HG03135 (cell line): ENCODE data around the gene PTPRN2.
"Not testable (repeated sequence)": the region's sequence is repeated elsewhere in the genome, so short reads cannot be mapped to it uniquely, and the experiment has no call there.

Experiments
- ATAC-seq: cut with Tn5 transposase; IDR thresholded peaks from one replicate; pipeline ENCODE4 v1.9.1; 2021; ENCODE audit warnings: mild to moderate bottlenecking, moderate library complexity; ENCODE audit not compliant: unreplicated experiment

Gene PTPRN2

DNA sequence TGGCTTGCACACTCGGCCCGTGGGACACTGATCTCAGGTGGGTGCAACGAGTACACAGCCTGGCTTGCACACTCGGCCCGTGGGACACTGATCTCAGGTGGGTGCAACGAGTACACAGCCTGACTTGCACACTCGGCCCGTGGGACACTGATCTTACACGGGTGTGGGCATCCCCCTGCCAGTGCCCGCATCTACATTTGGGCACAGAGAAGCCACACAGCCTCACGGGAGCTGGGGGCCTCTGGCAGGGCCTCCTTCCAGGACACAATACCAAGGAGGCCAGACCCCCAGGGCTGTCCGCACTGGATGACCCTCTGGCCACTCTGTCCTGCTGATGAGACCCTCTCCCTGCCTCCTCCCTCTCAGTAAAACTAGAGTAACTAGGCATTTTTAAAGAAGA, 920.4 kb downstream of the PTPRN2 start:
- no peak for ATAC-seq

DNA sequence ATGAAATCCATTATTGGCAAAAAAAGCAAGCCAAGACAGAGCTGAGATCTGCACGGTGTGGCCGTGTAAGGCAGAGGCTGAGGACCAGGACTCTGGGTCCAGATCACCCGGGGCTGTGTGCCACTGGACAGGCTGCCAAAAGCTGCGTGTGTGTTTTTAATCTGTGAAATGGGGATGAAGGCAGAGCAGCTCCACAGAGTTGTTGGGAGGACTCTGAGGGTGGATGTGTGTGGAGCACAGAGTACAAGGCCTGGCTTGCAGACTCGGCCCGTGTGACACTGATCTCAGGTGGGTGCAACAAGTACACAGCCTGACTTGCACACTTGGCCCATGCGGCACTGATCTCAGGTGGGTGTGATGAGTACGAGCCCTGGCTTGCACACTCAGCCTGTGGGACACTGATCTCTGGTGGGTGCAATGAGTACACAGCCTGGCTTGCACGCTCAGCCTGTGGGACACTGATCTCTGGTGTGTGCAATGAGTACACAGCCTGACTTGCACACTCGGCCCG, 921.0 kb downstream of the PTPRN2 start:
- no peak for ATAC-seq

DNA sequence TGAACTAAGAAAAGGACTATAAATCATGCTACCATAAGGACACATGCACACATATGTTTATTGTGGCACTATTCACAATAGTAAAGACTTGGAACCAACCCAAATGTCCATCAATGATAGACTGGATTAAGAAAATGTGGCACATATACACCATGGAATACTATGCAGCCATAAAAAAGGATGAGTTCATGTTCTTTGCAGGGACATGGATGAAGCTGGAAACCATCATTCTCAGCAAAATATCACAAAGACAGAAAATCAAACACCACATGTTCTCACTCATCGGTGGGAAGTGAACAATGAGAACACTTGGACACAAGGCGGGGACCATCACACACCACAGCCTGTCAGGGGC, 922.0 kb downstream of the PTPRN2 start:
- not testable (repeated sequence) for ATAC-seq

DNA sequence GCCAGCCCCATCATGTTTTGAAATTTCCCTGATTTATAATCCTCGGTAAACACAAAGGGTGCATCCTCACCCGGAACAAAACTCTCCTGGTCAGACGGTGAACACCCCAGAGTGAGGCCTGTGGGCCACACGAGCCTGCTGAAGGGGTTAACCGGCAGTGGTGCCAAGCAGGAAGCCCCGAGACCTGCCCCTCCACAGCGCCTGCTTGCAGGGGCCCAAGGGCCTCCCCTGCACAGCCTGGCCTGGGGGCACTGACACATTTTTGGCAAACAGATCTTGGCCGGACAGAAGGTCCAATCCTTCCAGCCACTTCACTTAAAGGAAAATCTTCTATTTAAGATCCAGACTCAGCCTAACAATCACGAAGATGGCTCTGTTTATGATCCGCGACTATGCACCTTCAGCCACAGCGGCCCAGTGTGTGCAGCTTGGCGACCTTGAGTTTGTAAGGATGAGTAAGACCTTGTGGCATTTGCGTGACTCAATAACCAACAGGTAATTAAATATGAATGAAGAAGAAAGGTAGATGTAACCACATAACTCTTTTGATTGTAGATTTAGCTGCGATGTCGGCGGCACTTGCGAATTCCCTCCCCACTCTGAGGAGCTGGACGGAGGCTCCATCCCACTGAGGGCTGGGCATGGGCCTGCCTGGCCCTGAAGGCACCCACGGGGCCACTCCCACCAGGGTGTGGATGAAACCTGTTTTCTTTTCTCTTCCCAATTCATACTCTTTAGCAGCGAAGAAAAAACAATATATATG, 922.6 kb downstream of the PTPRN2 start:
- ATAC-seq = no peak

DNA sequence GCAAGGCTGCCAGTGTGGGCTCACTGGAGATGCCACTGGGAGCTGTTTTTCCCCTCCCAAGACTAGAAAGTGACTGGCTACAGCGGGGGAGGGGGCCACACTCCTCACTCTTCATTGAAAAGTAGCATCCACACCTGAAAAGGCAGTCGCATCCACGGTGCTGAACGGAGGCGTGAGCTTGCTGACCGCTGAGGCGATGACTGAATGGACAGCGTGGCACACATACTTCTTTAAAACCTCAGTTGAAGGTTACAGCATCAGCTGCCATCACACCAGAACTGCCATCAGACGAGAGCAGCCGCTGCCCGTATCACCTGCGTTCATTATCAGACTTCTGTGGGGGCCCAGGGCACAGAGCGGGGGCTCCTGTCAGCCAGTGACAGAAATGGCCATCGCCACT, 923.6 kb downstream of the PTPRN2 start:
- no peak for ATAC-seq

DNA sequence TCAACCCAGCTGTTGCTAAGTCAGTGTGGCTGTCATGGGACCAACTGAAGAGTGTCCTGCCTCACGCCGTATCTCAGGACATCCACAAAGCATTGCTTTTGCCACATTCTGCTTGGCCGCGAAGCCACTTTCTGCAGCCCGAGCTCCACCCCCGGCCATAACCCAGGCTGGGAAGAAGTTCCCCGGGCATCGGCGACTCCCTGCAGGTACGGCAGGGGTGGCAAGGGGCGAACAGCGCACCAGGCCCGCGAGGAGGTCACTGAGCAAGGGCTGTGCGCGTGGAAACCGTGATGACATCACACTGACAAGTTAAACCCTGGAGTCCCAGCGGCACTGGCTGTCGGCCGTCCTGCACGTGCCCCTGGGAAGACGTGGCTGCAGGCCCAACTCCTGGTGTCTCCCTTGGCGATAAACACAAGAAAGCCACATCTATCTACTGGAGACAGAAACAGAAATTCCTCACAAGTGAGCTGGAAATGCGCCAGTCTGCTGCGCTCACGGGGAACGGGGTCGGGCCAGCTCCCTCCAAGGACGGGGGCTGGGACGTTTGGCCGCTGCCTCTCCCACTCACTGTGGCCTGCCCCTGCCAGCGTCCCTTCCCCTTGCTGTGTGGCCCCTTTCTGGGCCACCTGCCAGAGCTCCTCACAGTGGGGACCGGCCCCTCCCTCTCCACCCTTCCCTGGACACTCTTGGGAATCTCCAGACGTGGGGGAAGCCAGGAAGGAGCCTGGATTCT, 924.5 kb downstream of the PTPRN2 start:
- ATAC-seq = no peak

DNA sequence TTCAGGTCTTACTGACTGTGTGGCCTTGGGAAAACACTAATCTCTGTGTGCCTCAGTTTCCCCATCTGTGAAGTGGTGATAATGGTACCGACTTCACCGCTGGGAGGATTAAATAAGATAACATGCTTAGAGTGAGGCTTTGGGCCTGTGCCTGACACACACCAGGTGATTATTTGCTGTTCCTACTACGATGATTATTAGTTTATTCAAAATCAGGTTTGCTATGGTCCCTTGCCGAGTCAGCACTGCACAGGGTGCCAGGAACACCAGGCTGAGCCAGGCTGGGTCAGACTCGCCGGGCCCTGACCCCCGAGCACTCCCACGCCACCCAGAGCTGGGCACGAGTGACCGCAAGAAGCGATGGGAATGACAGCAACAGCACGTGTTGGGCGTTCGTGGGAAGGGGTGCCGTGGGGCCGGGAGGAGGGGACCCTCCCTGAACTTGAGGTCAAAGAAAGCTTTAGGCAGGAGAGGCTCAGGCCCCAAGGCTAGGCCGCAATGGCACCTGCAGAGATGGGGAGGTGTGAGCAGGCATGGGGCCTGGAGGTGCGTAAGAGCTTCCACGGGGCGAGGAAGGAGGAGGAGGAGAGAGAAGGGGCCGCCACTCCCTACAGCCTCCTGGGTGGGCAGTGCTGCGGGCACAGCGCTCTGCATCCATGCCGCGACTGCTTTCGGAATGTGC, 925.4 kb downstream of the PTPRN2 start:
- ATAC-seq = no peak

DNA sequence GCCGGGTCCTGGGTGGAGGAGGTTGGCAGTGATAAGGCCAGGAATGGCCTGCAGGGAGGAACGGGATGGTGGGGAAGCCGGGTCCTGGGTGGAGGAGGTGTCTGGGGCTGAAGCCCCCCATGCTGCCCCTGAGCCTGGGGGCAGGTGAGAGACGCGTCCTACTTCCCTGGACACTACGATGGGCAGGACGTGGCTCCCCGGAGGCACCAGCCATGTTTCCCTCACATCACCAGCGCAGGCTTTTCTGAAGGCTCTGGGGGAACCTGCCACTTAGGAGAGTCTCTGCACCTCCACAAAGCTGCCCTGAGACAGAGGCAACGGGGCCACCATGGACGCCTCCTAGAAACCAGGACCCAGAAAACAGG, 926.0 kb downstream of the PTPRN2 start:
- no peak for ATAC-seq

DNA sequence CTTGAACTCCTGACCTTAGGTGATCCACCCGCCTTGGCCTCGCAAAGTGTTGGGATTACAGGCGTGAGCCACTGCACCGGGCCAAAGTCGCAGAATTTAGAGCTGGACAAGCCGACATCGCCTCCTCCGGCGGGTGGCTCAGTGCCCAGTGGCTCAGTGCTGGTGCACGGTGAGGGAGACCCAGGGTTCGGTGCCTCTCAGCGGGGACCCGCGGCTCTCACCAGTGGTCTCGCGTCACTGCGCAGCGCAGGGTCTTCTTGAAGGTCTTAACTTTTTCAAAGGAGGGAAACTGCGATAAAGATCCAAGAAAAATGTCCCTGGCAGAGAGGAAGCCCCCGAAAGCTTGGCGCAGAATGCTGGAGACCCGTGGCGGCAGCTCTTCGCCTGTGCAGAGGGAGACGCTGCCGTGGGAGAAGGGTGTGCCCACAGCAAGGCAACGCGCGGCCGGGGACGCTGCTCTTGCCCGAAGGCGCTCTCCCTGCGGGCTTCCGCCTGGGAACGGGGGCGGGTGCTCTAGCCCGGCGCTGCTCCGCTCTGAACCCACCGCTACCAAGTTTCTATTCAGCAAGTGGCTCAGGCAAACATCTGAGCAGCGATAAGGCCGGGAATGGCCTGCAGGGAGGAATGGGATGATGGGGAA, 926.5 kb downstream of the PTPRN2 start:
- no peak for ATAC-seq

DNA sequence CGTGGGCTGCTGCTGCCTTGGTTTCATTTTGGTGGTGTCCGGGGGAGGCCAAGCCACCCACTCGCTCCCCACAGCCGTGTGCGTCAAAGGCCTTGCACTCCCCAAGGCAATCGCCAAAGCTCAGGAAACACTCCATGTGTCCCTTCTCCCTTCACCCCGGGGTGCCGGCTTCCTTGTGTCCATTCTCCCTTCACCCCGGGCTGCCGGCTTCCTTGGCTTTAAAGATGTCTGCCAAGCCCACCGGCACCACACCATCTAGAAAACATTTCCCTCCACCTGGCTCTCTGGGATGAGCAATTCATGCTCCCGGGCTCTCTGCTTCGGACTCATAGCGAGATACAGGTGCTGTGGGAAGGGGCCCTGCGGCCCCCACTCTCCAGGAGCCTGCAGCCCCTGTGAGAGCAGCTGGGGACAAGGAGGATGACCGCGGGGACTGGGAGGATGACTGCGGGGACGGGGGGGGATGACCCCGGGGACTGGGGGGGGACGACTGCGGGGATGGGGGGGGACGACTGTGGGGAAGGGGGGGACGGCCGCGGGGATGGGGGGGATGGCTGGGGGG, 928.7 kb downstream of the PTPRN2 start:
- no peak for ATAC-seq

DNA sequence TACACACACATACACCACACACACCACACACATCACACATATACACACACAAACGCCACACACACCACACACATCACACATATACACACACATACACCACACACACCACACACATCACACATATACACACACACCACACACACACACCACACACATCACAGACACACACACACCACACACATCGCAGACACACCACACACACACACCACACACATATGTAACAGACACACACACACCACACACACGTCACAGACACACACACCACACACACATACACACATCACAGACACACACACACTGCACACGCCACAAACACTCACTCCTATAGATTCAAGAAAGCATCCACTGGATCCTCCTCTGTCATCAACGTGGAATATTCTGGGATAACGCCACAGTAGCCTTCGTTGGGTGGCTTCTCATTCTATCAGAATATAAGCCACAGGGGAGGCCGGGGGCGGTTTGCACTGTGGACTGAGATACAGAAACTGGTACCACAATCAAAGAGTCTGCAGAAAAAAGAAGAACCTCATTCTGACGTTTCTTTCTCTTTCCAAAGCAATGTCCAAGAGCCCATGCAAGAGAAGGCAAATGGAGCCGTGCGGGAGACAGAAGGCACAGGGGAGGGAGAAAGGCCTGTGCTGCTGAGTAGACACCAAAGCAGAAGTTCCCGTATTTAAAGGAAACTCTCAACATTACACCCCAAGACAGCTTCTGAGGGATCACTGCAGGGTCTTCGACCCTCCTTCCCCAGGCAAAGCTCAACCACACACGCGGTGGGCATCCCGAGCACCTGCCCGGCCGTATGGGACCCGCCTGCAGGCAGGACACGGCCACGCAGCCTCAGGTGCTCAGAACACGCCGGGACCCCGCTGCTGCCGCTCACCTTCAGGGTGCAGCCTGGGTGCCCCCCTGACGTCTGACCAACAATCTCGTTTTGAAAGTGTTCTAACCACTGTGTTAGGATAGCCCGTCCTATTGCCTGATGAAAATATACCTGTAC, 929.6 kb downstream of the PTPRN2 start:
- ATAC-seq = no peak

DNA sequence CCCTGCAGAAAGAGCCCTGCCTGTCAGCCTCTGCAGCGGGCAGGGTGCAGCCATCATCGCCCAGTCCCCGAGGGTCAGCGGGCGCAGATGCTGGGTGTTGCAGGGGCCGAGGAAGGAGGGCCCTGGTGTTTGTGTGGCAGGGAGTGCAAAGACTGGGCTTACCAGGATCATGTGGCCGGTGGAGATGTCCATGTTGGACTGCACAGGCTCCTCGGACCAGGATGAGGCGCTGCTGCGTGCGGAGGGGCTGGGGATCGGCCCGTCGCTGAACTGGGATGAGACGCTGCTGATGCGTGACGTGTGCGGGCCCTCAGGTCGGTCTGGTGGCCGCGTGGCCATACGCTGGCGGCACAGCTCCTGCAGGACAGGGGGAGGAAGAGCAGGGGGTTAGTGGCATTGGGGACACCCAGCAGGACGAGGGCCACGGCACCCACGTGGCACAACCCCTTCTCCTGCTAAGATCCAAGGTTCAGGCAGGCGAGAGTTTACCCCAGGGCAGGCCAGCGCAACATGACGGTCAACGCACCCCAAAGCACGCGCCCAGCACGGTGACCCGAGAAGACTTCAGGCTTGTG, 931.3 kb downstream of the PTPRN2 start:
- ATAC-seq = no peak

DNA sequence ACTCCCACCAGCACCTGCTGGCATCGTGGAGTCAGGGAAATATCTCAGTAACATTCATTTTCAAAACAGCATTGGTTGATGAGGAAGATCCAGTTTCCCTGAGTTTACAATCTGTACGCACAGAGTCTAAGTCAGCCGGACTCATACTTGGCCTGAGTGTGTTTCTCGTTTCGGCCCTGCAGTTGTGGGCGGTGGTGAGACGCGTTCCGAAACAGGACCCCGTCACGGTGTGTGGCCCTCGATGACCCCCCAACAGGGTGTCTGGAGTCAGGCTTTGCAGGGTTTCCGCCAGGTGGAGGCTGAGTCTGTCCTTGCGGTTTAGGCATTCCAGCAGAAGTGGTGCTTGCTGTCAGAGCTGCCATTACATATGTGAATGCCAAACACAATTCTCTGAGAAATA, 933.3 kb downstream of the PTPRN2 start:
- no peak for ATAC-seq

DNA sequence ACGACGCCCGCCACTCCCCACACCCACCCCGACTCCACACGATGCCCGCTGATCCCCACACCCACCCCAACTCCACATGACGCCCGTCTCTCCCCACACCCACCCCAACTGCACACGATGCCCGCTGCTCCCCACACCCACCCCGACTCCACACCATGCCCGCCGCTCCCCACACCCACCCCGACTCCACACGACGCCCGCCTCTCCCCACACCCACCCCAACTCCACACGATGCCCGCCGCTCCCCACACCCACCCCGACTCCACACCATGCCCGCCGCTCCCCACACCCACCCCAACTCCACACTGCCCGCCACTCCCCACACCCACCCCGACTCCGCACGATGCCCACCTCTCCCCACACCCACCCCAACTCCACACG, 933.8 kb downstream of the PTPRN2 start:
- no peak for ATAC-seq

DNA sequence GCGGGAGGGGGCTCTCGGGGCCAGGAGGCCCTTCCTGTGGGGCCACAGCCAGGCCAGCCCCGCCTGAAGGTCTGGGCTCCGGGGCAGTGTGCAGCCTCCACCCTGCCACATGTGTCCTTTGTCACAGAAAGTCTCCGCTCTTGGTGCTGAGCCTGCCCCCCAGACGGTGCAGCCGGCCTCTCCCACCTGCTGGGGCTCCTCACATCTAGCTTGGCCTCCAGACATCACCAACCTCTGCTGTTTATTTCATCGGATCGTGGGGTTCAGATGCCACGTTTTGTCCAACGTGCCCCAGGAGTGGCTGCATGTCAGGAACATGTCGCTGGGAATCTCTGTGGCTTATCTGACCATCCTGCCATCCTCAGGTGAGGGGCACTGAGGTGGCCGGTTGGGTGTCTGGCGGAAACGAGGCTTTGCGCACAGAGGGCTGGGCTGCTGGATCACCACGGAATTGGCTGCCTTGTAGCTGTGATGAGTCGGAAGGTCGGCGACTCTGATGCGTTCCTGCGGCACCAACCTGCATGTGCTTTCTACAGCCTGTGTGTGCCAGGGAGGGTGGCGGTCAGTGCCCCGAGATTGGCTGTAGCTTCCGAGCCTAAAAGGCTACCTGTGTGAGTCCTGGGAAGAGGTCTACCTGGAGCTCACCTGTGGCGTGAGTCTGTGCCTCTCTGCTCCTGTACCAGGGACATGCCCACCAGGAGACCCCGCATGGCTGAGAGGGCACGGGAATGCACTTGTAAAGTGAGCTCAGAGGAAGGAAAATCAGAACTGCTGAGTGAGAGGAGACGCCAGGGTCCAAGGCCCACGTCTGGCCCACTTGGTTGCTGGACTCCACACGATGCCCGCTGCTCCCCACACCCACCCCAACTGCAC, 934.4 kb downstream of the PTPRN2 start:
- no peak for ATAC-seq

DNA sequence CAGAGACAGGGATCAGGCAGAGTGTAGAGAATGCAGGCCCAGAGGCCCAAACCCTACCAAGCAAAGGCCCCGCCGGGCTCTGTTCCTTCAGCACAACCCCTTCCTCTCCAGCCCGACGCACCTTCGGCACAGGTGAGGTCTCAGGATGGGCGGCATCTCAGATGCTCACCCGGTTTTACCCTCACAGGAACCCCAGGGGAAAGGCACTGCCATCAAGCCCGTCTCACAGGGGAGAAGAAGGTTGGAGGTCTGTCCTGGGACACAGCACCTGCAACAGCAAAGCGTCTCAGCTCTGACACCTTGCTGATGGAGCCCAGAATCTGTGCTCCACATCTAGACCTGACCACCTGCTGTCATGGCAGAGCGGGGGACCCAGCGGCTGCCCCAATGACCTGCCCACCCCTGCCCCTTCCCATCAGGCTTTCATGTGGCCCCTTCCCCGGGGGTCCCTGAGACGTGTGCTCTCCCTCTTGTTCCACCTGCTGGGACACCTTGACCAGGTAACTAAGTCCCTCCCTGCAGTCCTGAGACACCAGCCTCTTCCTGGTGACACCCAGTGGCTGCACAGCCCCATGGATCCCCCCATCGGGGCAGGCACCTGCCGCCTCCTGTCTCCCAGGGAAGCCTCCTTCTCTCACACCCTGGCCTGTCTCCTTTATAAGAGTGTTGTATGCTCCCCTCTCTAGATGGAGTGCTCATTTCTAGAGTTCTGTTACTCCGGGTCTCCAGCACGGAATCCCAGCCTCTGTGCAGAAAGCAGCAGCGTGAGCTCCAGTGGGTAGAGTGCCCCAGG, 935.3 kb downstream of the PTPRN2 start:
- ATAC-seq = no peak

DNA sequence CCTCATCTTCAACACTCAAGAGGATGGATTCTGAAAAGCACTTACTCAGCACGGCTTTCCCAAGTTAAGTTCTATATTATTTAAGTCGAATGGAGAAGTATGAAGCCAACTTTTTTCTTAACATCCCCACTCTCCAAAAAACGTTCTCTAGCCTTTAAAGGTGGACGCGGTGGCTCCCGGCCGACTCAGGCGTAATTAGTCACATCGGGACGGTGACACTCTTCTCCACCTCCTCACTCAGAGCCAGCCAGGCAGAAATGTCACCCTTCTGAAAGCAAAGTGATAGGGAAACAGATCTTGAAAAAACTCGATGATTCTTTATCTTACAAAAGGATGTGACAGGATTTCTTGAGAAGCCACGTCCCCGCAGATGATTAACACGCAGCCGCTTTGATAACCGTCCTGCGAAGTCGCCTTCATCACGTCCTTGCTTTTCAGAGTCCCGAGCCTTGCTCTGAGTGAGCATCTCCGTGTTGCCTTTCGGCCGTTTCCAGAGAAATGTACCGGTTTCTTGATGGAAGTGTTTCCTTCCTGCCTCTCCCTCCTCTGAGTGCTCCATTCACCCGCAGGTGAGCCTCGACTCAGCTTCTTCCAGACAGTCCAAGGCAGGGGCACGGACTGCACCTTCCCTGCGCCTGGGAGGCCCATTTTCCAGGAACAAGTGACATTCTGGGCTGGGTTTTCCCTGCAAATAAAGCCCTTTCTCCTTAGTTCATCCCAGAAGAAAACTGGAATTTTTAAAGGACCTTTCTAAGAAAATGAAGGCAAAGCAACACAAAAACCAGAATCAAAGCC, 936.1 kb downstream of the PTPRN2 start:
- ATAC-seq = no peak
